Endothelial cell (in vitro differentiated cells): Measurements from ENCODE around the gene COL16A1. TPM values are rescaled to one million over a fixed set of nuclear protein-coding genes. Genes with fewer than 3 reads are reported as not detected.

Experiments
- DNase-seq: peaks from one replicate; pipeline ENCODE4 v3.0.0; 2021; ENCODE audit warnings: low spot score
- H3K27ac Mint-ChIP-seq: one replicate; pipeline ENCODE4 v1.8.0; 2021; ENCODE audit warnings: mixed read lengths, inconsistent platforms; ENCODE audit not compliant: unreplicated experiment
- H3K27me3 Mint-ChIP-seq: one replicate; pipeline ENCODE4 v1.8.0; 2021; ENCODE audit warnings: mild to moderate bottlenecking, moderate library complexity, mixed read lengths, inconsistent platforms; ENCODE audit not compliant: unreplicated experiment
- H3K36me3 Mint-ChIP-seq: one replicate; pipeline ENCODE4 v1.8.0; 2021; ENCODE audit warnings: mild to moderate bottlenecking, low read depth, mixed read lengths, inconsistent platforms; ENCODE audit not compliant: unreplicated experiment
- H3K4me1 Mint-ChIP-seq: one replicate; pipeline ENCODE4 v1.8.0; 2021; ENCODE audit warnings: mild to moderate bottlenecking, mixed read lengths, inconsistent platforms; ENCODE audit not compliant: unreplicated experiment
- H3K4me3 Mint-ChIP-seq: one replicate; pipeline ENCODE4 v1.8.0; 2021; ENCODE audit warnings: mild to moderate bottlenecking, mixed read lengths, inconsistent platforms; ENCODE audit not compliant: unreplicated experiment
- H3K9me3 Mint-ChIP-seq: one replicate; pipeline ENCODE4 v1.8.0; 2021; ENCODE audit warnings: mixed read lengths, inconsistent platforms; ENCODE audit not compliant: unreplicated experiment
- CTCF ChIP-seq: fragments of 200-600 bp; sonication (generic); IDR thresholded peaks from one replicate; pipeline ENCODE4 v1.5.0; 2021; ENCODE audit warnings: antibody characterized with exemption; ENCODE audit not compliant: unreplicated experiment
- total RNA-seq: library from RNA; stranded (reverse); fragmentation: NEBNext Ultra II Directional; extraction: Animal tissue kit (Norgen Biotek cat#: 25700); gene quantifications from one replicate; pipeline ENCODE4 v1.2.1, GENCODE V29; 2021; ENCODE audit not compliant: unreplicated experiment

Gene COL16A1
- total RNA-seq, 1 donor from 2014 or later = 5.3 TPM

DNA sequence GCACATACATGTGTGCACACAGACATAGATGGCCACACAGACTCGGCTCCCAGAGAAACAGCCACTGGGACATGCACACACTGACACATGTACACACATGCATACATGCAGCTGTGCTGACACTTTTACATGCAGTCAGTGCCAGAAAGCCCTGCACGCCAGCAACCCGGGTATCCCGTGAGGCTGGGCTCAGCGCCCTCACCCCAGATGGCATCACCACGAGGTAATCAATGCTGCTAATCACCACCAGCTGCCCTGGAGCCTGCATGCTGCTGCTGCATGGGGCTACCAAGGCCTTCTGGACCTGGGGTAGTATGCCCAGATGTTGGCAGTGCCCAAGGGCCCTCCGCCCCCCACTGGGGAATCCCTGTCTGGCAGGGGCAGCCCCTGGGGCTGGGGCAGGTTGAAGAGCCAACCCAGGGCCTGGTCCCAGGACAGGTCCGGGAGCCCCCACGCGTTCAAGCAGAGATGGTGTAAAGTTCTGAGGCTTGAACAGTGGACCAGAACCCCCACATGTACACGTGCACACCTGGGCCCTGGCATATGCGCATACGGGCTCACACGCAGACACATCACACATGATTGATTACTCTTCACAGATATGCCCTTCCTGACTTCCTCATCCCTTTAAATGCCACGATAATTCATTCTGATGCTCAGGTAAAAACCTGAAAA, 2.7 kb upstream of the COL16A1 start:
- H3K27me3 Mint-ChIP-seq = peaks cover 16% of the 10 kb centered on the region
- no peak for DNase-seq
- H3K9me3 Mint-ChIP-seq = no peaks in the 10 kb centered on the region
- no peak for TF ChIP-seq CTCF
- H3K4me3 Mint-ChIP-seq = no peak overlapping the region
- peaks cover 11% of the 10 kb centered on the region for H3K4me1 Mint-ChIP-seq
- H3K27ac Mint-ChIP-seq = no peak overlapping the region
- no peaks in the 10 kb centered on the region for H3K36me3 Mint-ChIP-seq

DNA sequence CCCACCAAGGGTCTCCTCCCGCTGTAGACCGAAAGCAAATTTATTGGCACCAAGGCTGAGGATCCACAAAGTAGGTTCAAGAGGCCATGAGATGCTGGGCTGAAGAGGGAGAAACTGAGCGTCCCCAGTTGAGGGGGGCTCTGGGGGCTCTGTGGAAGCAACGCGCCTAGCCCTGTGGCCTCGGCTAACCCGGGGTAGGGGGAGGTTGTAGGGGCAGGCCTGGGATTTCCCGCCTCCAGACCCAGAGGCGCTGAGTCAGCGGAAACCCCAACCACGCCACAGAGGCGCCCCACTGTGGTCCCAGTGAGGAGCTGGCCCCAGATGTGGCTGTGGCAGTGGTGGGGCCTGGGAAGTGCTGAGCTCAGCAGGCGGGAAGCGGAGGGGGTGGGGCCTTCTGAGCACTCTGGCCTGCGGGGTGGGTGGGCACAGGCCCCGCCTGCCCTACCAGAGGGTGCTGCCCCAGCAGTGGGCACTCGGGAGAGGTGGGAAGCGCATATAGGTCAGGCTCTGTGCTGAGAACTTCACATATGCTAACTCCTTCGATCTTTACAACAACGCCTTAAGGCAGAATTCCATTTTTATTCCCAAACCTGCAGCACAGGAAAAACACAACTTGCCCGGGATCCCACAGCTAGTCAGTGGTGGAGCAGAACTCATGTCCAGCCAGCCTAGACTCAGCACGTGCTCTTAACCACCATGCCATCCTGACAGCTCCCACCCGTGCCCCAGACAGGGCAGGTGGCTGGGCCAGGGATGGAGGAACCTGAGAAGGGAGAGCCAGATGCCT, 1.5 kb upstream of the COL16A1 start:
- no peak overlapping the region for H3K27ac Mint-ChIP-seq
- H3K9me3 Mint-ChIP-seq = no peaks in the 10 kb centered on the region
- DNase-seq = peak; percentile 28
- H3K4me1 Mint-ChIP-seq = peaks cover 11% of the 10 kb centered on the region
- no peak for TF ChIP-seq CTCF
- peaks cover 13% of the 10 kb centered on the region for H3K27me3 Mint-ChIP-seq
- H3K36me3 Mint-ChIP-seq = peaks cover 5% of the 10 kb centered on the region
- H3K4me3 Mint-ChIP-seq = no peak overlapping the region

- H3K27ac Mint-ChIP-seq = no peak overlapping the region
Measured at GRCh38 chr1:31704271-31705079, 658 bp upstream of the COL16A1 start.

DNA sequence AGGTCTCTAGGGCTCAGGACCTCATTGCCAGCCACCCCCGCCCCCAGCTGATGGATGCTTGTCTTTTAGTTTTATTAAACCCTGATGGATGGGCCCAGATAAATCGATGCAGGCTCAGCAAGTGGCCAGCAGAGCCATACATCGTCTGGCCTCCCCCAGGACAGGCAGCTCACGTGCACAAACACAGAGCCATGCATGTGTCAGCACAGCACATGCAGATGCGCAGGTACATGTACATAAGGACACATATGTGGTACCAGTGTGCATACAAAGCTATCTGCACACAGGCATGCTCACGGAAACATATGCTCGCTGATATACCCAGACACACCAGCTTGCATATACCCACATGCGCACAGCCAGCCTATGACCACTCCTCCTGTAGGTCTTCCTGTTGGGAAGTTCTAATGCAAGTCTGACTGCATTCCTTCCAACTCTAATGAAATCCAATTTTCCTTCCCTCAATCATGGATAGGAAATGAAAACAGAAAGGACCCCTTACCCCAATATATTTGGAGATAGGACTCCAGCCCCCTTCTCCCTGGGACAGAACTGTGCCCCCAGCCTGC, 897 bp downstream of the COL16A1 start:
- Mint-ChIP-seq H3K27me3 (peaks cover 15% of the 10 kb centered on the region), H3K9me3 (no peaks in the 10 kb centered on the region), H3K4me3 (no peak overlapping the region), H3K27ac (no peak overlapping the region), H3K4me1 (peaks cover 14% of the 10 kb centered on the region), H3K36me3 (peaks cover 5% of the 10 kb centered on the region)
- DNase-seq = no peak
- no peak for TF ChIP-seq CTCF

More at GRCh38 chr1:31704271-31705079, 658 bp upstream of the COL16A1 start:
- peaks cover 5% of the 10 kb centered on the region for H3K36me3 Mint-ChIP-seq
- DNase-seq = no peak
- H3K4me3 Mint-ChIP-seq = no peak overlapping the region
- peaks cover 11% of the 10 kb centered on the region for H3K4me1 Mint-ChIP-seq
- H3K9me3 Mint-ChIP-seq = no peaks in the 10 kb centered on the region
- TF ChIP-seq CTCF = no peak
- peaks cover 13% of the 10 kb centered on the region for H3K27me3 Mint-ChIP-seq
